GM19324 (cell line): ENCODE data around the gene ALG8.

Experiments used
- ATAC-seq: cut with Tn5 transposase; IDR thresholded peaks from one replicate; pipeline ENCODE4 v1.9.1; 2021; ENCODE audit warnings: mild to moderate bottlenecking, moderate library complexity; ENCODE audit not compliant: unreplicated experiment, low FRiP score

The ALG8 gene

DNA sequence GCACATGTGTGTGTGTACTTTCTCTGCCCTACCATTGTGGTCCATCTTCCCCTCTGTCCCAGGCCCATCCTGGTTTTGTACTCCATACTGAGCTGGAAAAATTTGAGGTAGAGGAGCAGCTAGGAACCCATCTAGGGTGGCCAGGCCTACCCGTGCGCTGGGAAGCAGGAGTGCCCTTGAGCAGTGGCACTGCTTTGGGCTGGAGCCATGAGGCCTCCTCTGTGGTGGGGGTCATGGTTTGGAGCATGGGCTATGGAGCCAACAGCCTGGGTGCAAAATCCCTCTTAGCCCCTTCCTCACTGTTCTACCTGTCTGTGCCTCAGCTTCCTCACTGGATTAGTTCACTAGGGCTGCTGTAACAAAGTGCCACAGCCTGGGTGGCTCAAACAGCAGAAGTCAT lies 21.9 kb upstream of the ALG8 start:
- no peak for ATAC-seq

DNA sequence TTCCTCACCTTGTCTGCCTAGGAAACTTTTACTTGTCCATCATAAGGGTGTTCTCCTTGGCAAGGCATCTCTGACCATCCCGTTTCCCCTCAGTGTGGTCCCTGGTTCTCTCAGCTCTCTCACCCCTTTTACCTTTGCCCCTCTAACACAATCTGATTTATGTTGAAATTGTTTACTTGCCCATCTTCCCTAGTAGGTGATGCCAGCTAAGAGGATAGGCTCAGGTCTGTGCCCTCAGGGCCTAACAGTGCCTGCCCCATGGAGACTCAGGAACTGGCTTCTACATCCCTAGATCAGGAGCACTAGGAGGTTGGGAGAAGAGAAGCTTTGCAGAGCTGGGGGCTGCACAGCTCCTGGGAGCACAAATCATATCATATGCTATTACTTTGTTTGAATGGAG lies 21.1 kb upstream of the ALG8 start:
- ATAC-seq = no peak

DNA sequence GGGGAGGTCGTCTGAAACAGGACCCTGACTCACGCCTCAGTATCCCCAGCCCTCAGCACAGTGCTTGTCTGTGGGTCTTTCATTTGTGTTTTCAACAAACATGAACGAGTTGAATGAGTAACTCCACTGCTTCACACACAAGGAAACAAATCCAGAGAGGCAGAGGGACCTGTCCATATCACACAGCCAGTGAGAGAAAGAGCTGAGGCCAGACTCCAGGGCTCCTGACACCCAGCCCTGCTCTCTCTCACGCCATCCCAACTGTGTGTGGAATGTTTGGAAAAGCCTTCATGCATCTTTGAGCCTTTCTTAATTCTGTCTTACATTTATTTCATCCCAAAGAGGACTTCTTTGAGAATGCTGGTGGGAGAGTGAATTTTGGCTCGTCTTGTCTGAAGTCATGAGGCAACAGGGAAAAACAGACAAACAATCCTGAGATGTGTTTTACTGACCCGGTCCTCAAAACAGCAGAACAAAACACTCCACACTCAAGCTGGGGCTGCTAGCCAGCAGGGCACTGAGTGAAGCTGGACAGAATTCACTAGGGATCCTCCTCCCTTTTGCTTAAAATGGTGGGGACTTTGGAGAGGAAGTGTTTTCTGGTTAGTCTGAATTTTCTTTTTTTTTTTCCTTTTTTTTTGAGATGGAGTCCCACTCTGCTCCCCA lies 19.7 kb upstream of the ALG8 start:
- no peak for ATAC-seq

DNA sequence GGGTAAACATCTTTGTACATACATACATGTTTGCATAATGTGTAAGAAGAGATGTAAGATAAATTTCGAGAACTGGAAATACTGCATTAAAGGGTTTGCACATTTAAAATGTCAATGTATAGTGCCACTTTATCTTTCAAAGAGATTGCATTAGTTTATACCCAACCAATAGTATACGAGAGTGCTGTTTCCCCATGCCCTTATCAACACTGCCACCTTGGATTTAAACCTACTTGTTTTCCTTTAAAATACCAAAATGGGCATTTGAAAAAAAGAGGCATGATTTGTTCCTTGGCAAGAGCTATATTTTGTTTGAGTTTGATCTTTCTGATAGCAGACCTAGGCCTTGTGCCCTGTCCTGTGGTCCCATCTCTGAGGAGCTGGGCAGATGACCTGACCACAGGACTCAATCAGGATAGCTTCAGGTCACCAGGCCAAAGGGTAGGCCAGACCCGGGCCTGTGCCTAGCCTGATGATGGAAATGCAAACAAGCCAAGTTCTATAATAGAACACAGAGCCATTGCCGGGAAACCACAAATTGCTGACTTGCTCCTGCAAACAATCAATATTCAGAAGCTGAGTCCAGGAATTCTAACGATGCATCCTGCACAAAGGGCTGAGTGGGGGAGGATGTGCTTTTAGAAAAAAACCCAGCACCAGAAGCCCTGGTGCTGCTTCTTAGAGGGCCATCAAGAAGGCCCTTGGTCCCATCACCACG lies 16.9 kb upstream of the ALG8 start:
- ATAC-seq = no peak

DNA sequence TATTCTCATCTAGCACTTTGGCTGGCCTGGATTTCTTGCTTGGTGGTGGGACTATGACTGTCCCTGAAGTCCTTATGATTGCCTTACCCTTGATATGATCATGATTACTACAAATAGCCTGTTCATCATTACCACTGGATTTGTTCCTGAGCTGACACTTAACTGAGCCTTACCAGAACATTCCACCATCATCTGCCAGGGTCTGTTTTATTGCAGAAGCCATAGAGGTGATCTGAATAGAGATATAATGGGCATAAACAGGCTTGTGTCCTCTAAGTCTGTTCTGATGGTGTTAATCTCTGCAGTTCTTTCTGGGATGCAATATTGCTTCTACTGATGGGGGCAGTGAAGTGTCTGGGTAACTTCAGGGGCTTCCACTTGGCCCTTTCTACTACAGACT lies 12.4 kb upstream of the ALG8 start:
- no peak for ATAC-seq

DNA sequence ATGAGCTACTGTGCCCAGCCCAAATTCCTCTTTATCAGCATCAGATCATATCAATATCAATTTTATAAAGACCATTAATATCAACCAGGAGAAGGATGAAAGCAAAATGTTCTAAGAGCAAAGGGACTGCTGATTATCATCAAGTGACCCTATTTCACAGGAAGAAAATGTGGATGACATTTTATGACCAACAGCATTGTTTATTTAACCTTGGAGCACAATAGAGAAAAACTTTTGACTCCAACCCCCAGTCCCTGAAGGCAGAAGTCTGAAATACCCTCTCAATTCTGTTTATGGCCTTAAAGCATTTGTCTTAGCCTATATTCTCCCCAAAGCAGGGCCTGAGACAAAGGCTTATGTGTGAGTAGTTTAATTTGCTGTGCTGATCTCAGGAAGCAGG lies 11.3 kb upstream of the ALG8 start:
- no peak for ATAC-seq

DNA sequence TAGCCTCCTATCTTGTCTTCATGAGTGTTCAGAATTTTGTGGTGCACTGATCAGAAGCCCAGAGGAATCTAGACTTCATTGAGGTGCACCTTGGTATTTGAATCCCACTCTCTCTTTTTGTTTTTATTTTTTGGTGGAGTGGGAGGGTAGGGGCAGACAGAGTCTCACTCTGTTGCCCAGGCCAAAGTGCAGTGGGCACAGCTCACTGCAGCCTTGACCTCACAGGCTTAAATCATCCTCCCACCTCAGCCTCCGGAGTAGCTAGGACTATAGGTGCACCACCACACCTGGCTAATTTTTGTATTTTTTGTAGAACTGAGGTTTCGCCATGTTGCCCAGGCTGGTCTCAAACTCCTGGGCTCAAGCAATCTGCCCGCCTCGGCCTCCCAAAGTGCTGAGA lies 10.9 kb upstream of the ALG8 start:
- ATAC-seq = no peak

DNA sequence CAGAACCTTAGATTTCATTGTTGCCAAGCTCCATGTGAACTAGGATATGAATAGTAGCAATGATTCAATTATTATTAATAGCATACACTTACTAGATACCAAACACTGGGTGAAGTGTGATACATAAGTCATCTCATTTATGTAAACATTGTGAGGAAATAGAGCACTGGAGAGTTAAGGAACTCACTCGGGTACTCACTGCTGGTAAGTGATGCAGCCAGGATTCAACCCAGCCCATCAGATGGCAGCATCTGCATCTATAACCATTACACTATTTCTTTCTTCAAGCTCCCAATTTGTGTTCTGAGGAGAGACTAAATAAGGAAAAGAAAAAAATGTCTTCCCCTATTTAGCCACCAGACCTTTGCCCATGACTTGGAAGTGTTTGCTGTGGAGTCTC lies 10.2 kb upstream of the ALG8 start:
- ATAC-seq = no peak

DNA sequence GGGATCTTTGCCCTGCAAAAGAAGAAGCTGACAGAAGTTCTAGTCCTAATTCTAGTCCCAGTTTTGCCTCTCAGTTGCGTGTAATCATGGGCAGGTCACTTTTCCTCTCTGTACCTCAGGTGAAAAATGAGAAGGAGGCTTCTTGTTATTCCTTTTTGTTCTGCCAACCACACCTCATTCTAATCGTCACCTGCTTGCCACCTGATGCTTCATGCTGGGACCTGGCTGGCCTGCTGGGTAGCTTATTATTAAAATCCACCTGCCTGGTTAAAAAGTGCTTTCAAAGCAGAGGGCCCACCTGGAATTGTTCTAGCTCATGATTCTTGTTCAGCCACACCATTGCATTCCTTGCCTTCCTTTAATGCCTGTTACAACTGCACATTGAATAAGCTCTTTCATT lies 8.4 kb upstream of the ALG8 start:
- ATAC-seq = no peak

DNA sequence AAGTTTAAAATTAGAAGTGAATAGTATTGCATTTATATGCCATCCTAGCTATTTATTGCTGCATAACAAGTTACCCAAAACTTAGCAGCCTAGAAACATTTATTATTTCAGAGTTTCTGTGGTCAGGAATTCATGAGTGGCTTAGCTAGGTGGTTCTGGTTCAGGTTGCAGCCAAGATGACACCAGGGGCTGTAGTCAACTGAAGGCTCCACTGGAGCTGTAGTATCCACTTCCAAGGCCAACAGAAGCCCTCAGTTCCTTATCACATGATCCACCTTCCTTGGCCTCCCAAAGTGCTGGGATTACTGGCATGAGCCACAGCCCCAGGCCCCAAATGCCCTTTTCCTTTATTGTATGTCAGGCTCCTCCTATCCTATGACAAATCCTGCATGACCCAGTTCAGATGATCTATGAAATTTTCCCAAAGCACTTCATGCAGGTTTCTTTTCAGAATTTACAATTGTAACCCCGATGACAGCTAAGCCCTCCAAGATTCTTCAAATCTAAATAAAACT lies 6.1 kb upstream of the ALG8 start:
- ATAC-seq = no peak

DNA sequence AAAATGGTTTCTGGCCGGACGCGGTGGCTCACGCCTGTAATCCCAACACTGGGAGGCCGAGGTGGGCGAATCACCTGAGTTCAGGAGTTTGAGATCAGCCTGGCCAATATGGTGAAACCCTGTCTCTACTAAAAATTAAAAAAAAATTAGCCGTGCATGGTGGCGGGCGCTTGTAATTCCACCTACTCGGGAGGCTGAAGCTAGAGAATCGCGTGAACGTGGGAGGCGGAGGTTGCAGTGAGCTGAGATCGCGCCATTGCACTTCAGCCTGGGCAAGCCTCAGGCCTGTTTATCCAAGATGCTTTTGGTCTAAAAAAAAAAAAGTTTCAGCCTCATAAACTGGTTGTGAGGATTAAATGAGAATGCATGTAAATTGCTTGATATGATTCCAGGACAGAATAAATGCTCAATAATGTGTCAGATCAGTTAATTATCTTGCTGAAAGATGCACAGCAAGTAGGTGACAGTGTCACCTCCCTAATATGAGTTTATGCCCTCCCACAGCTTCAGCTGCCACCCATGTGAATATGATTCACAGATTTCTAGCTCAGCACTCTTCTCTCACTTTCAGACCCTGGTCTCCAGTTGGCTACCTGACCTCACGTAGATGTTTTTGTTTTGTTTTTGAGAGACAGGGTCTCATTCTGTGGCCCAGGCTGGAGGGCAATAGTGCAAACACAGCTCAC lies 1.1 kb upstream of the ALG8 start:
- ATAC-seq = no peak

DNA sequence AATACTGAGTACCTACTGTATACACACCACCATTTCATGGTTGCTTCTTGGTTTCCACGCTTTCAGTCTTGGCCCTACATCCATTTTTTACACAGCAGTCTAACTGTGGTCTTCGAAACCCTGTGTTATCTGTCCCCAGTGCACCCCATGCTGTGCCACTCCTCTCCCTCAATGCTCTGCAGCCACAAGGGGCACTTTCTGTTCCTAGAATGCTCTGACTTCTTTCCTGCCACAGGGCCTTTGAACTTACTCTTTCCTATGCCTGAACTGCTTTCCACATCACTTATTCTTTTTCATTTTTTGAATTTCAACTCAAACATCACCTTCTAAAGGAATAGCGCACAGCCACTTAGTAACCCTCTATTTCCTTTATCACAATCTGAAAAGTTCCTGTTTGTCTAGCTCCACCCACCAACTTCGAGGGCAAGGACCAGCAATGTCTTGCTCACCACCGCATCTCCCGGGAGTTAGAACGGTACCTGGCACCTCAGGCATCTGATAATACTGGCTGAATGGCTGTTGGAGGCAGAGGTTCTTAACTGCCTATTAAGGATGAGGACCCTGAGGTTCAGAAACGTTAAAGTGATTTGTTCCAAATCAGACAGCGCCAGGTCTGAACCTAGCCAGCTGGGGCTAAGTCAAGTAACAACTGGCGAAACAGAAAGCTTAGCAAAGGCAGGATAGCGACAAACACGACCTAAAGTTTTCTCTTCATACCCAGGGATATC lies 568 bp downstream of the ALG8 start:
- ATAC-seq = peak; percentile 41

DNA sequence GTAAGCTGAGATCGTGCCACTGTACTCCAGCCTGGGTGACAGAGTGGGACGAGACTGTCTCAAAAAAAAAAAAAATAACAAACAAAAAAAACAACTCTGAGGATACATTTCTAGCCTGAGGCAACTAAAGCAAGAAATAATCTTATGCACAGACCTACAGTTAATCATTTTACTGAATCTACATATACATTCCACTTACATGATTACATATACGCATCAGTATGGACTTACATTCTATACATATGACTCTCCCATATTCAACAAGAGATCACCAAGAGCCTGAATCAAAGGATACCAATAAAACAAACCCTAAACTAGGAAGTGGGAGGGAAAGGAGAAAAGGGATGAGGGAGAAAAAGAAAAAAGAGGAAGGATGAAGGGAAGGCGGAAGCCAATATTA lies 1.1 kb downstream of the ALG8 start:
- no peak for ATAC-seq

DNA sequence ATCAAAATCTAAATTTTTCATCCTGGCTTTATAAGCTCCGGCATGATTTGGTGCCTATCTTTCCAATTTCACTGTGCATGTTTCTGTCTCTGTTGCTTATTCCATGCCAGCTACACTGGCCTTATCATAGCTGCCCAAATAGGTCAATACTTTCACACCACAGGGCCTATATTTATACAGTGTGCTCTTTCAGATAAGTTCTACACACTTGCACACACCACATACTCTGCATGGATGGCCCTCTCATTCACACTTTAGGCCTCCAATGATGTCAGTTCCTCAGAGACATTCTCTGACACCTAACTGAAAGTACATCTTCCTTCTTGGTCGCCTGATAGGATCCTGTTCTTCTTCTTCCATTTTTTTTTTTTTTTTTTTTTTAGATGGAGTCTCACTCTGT lies 7.0 kb downstream of the ALG8 start:
- no peak for ATAC-seq

DNA sequence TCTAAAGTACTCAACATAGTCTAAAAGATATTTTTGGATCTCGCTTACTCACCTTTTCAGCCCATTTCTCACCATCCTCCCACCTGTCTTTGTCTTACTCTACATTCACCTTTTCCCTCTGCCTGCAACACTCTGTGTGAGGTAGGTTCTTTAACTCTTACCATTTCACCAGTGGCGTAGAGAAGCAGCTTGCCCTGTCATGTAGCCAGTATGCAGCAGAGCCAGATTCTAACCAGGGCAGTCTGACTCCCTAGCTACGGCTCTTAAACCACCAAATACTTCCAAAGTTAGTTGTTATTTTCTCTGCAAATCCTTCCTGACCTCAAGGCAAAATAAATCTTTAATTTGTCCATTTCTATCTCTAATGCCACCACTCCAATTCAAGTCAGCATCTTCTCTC lies 7.5 kb downstream of the ALG8 start:
- ATAC-seq = no peak

DNA sequence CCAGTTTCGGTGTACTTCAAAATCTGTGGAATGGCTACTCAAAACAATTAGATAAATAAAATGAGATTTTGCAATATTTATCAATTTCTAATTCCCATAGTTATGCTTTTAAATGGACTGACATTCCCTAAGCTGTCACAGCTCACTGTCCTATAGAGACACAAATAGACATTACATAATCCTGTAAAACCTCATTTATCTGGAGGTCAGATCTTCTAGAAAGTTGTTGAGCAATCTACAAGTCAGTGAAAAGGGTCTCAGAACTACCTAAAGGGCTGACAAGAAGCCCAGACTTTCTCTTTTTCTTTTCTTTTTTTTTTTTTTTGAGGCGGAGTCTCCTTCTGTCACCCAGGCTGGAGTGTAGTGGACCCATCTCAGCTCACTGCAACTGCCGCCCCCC lies 12.0 kb downstream of the ALG8 start:
- ATAC-seq = no peak

DNA sequence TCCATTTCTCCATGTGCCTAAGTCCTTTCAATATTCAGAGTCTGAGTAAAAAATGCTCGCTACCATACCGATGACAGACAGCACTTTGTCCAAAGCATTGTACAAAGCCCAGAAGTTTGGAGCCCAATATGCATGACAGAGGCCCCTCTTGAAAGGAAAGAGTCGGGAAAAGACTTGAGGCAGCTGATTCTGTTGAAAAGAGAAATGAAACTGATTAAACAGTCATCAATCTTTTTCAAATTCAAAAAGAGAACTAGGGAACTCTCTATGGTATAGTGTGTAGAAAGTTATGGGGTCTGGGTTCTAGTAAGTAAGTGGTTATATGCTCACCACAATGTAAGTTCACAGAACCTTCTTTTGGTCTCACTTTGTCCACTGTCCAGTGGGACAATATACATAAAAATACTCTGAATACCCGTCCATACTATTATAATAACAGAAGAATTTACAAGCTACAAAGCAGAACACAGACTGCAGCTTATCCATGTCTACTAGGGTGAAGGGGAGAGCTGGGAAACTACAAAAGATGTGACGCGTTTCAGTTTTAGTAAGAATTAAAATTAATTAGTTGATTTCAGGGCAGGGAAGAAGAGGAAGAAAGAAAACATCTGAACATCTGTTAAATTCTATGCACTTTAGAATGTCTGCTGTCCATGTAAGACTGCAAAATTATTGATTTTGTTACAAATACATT lies 26.7 kb downstream of the ALG8 start:
- no peak for ATAC-seq

DNA sequence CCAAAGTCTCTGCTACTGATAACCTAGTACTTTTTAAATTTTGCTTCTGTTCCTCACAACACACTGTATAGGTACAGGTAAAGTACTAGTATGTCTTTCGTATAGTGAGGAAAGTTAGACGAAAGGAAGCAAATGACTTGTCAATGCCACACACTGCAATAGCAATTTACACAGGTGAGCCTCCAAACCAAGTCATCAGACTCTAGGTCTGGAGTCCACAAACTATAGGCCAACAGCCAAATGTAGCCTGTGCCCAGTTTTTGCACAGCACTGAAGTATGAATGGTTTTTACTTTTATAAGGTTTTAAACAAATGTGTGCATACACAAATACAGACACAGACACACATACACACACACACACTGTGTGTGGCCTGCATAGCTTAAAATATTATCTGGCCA lies 28.1 kb downstream of the ALG8 start:
- no peak for ATAC-seq

DNA sequence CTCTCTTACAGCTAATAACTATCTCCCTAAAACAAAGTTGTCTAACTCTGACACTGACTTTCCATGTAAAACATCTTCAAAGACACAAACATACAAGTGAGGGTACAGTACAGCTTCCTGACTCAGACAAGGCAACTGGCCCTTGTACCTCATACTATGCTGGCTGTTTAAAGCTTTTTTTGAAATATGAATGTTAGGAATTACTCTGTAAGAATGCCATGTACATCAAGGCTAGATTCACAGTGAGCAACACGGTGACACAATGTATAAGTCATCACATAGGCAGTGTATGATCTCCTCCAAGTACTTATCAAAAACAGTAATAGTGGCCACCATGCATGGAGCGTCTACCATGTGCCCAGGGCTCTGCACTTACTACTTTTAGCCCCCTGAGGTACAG lies 28.6 kb downstream of the ALG8 start:
- no peak for ATAC-seq

DNA sequence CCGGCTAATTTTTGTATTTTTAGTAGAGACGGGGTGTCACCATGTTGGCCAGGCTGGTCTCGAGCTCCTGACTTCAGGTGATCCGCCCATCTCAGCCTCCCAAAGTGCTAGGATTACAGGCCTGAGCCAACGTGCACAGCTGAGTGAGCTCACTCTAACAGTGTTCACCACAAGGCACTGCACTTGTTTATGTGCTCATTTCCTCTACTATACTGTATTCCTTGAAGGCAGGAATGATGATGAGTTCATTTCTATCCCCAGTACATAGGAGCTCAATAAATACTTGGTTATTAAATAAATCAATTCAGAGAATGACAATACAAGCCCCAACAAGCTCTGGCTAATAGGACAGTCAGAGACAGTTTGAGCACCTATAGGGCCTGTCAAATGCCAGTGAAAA lies 29.1 kb downstream of the ALG8 start:
- ATAC-seq = no peak
